Heart right ventricle (tissue), 16 donors: Measurements from ENCODE around the gene TOP2A. TPM values are rescaled to one million over a fixed set of nuclear protein-coding genes. Genes with fewer than 3 reads are reported as not detected.

Experiments
- ATAC-seq, 8 donors: fragments of 200-7000 bp; cut with Tn5 transposase; one replicate each; pipeline ENCODE4 v1.9.1; 2020; ENCODE audit warnings: mild to moderate bottlenecking in 8 of 8, moderate library complexity in 8 of 8, moderate number of reproducible peaks in 1 of 8
- DNase-seq, 2 donors: peaks; one replicate each; pipeline ENCODE4 v3.0.0-alpha.2; 2020
- H3K27ac ChIP-seq, 10 donors: fragments of 200-600 bp; sonication (generic) in 2 of 10; one replicate each; pipeline versions ENCODE4 v1.5.0 to v1.8.0; 2020 to 2022; ENCODE audit warnings: mild to moderate bottlenecking in 3 of 10
- H3K27me3 ChIP-seq, 7 donors: fragments of 200-600 bp; one replicate each; pipeline ENCODE4 v1.8.0; 2021 to 2022; ENCODE audit warnings: mild to moderate bottlenecking in 2 of 7
- H3K36me3 ChIP-seq, 9 donors: fragments of 200-600 bp; sonication (generic) in 1 of 9; one replicate each; pipeline versions ENCODE4 v1.5.0 to v1.8.0; 2020 to 2022; ENCODE audit warnings: mild to moderate bottlenecking in 2 of 9
- H3K4me1 ChIP-seq, 9 donors: fragments of 200-600 bp; sonication (generic) in 1 of 9; one replicate each; pipeline versions ENCODE4 v1.5.0 to v1.8.0; 2020 to 2022; ENCODE audit warnings: mild to moderate bottlenecking in 4 of 9
- H3K4me3 ChIP-seq, 10 donors: fragments of 200-600 bp; sonication (generic) in 2 of 10; one replicate each; pipeline versions ENCODE4 v1.5.0 to v1.8.0; 2020 to 2022; ENCODE audit warnings: mild to moderate bottlenecking in 7 of 10, moderate library complexity in 2 of 10
- H3K9me3 ChIP-seq, 11 donors: fragments of 200-600 bp in 10 of 11; sonication (generic) in 2 of 11; one replicate each; pipeline versions ENCODE4 v1.5.0 to v1.8.0; 2013 to 2022; ENCODE audit warnings: mild to moderate bottlenecking in 2 of 11, control low read depth in 1 of 11, moderate library complexity in 1 of 11
- CTCF ChIP-seq, 9 donors: fragments of 200-600 bp; sonication (generic) in 2 of 9; IDR thresholded peaks; one replicate each; pipeline versions ENCODE4 v1.5.0 to v1.8.0; 2021 to 2022; ENCODE audit warnings: antibody characterized with exemption in 9 of 9, mild to moderate bottlenecking in 5 of 9, moderate library complexity in 1 of 9
- WGBS, 2 donors: extraction: QIAGEN DNeasy Blood & Tissue Kit; methylation state at CpG; one replicate each; pipeline ENCODE4 v1.1.7; 2013; ENCODE audit warnings: inconsistent platforms in 1 of 2; 5-methylcytosine and 5-hydroxymethylcytosine counted together
- intact Hi-C, 10 donors: fragments of 100-400 bp; cut with DNase I; formaldehyde crosslinking; loops; one replicate each; pipeline versions ENCODE4 v1.11.1 to v1.14.2; 2022
- polyA plus RNA-seq, 2 donors: library from polyadenylated mRNA; stranded (reverse); fragments of 200-250 nt; gene quantifications; one replicate each; pipeline ENCODE4 v1.2.3, GENCODE V29; 2013
- total RNA-seq, 10 donors: library from RNA; stranded (reverse); fragmentation: NEBNext Ultra II Directional in 3 of 10; extraction: Animal tissue kit (Norgen Biotek cat#: 25700) in 3 of 10; gene quantifications; one replicate each; pipeline versions ENCODE4 v1.2.1 to v1.2.4, GENCODE V29; 2021 to 2023
- donor health status: Arrhythmogenic right ventricular cardiomyopathy.
- donor health status: ischemic (EF 13 %, LVEDD 7.1; RV severe dilation, severe dysfunction).
- donor health status: healthy with polysubstance abuse.
- donor health status: DM: no; HTN: yes; CAD: no.
- donor health status: DM: no; HTN: no; CAD: no.
- donor health status: ischemic (EF 25% LVEDD 6.9; RV normal size, moderate dysfunction).
- donor health status: ischemic (EF 25% LVEDD 5.7; RV mildly dilated, moderate dysfunction).
- donor health status: healthy.
- donor health status: DM: yes; HTN: yes; CAD: no.
- donor health status: Ischemic cardiomyopathy.
- donor health status: ischemic (EF 35%, LVEDD 5.7; RV mildly dilated, moderate dysfunction).
- donor health status: nonischemic (EF 11% LVEDD 7.7; RV severe dilation, severe dysfunction).
- donor health status: DM: yes; HTN: yes; CAD: no.
- donor health status: PGD.
- donor health status: ischemic (EF 29% LVEDD 5.4; RV normal size, mild dysfunction).
- donor health status: nonischemic (EF 23%, LVEDD 6.1; RV moderate dilation, normal function).

TOP2A gene
- total and polyA plus RNA-seq, 12 donors: 0.17 to 20.0 (median 1.0) TPM

GRCh38 chr17:40447148-40447644 is 29.5 kb upstream of the TOP2A start:
- H3K27ac ChIP-seq: peak overlapping the region; percentile 59 to 99 (median 82)

GRCh38 chr17:40445751-40446468 is 28.2 kb upstream of the TOP2A start:
- Histone ChIP-seq H3K27ac (peak overlapping the region; percentile 89 to 99 (median 96)), H3K27me3 (peaks cover 0 to 15% (median 0%) of the 10 kb centered on the region in 7 donors), H3K4me1 (peaks cover 23 to 81% (median 72%) of the 10 kb centered on the region in 9 donors), H3K4me3 (peak overlapping the region; percentile 40 to 89 (median 82)), H3K9me3 (no peaks in the 10 kb centered on the region), H3K36me3 (peaks cover 0 to 22% (median 0%) of the 10 kb centered on the region in 9 donors)
- no peak for TF ChIP-seq CTCF (IDR thresholded peaks at IDR 0.05)
- no peak for ATAC-seq
- no peak for DNase-seq
- WGBS, 2 donors: 53 to 61% methylated on average over 11 of the region's 11 CpGs
- intact Hi-C loops: loop anchor here in 2 of 10 donors (5.0 to 10.0 kb wide), 3 partner anchors 81 to 1239 kb away; partner anchors contain the start of genes EIF1 (in 1 of the 2) and GJD3 (in 1 of the 2)

More at GRCh38 chr17:40447148-40447644, 29.5 kb upstream of the TOP2A start:
- DNase-seq (peak in 1 of 2 donors; percentile 57), ATAC-seq (peak in 7 of 8 donors; percentile 19 to 67 (median 36))
- Histone ChIP-seq H3K4me3 (peak overlapping the region; percentile 18 to 89 (median 82)), H3K4me1 (peaks cover 32 to 81% (median 78%) of the 10 kb centered on the region in 9 donors), H3K27me3 (peaks cover 0 to 14% (median 0%) of the 10 kb centered on the region in 7 donors), H3K36me3 (peaks cover 0 to 27% (median 0%) of the 10 kb centered on the region in 9 donors), H3K9me3 (no peaks in the 10 kb centered on the region)
- TF ChIP-seq CTCF (IDR thresholded peaks at IDR 0.05): no peak
- WGBS, 2 donors: 40 to 49% methylated on average over 8 of the region's 8 CpGs
- intact Hi-C loops: loop anchor here in 2 of 10 donors (5.0 to 10.0 kb wide), 3 partner anchors 82 to 1238 kb away; partner anchors contain the start of genes EIF1 (in 1 of the 2) and GJD3 (in 1 of the 2)

- DNase-seq (no peak), ATAC-seq (no peak)
- intact Hi-C loops: loop anchor here in 8 of 10 donors (1.0 to 10.0 kb wide), 8 partner anchors 32 to 1241 kb away; partner anchors contain the start of genes EIF1 (in 1 of the 8) and GJD3 (in 1 of the 8)
- Histone ChIP-seq H3K36me3 (peaks cover 0 to 15% (median 0%) of the 10 kb centered on the region in 9 donors), H3K4me1 (peaks cover 16 to 66% (median 55%) of the 10 kb centered on the region in 9 donors), H3K27me3 (peaks cover 0 to 15% (median 0%) of the 10 kb centered on the region in 7 donors), H3K4me3 (peak overlapping the region; percentile 66 to 89 (median 82)), H3K27ac (peak overlapping the region; percentile 89 to 99 (median 96)), H3K9me3 (no peaks in the 10 kb centered on the region)
- 16 to 24% methylated on average over 15 of the region's 15 CpGs for WGBS, 2 donors
- TF ChIP-seq CTCF (IDR thresholded peaks at IDR 0.05): no peak
These were observed 26.5 kb upstream of the TOP2A start for GRCh38 chr17:40443988-40444899.
